Smooth muscle cell of the brain vasculature (primary cell): ENCODE data around the gene MYH10.

Experiments
- DNase-seq: peaks from one replicate; pipeline ENCODE4 v3.0.0-alpha.2; 2012; ENCODE audit warnings: low read depth, low spot score

The MYH10 gene

DNA sequence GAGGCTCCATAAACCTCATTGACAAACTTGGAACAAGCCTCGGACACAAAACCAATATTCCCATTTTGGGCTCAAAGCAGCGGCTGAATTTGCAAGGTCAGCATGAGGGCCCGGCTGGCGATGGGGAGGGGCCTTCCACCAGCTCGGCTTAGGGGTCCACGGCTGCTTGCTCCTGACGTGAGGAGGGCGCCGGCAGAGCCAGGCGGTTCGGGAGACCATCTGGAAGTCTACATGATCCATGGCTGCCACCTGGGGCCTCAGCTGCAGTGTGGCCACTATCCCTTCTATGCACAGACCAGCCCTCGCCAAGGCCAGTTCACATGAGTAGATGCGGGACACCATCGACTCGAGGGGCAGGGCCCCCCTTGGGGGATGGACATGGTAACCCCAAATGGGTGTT lies 155.7 kb downstream of the MYH10 start:
- no peak for DNase-seq

GRCh38 chr17:8473451-8474192 lies 156.9 kb downstream of the MYH10 start:
- no peak for DNase-seq

DNA sequence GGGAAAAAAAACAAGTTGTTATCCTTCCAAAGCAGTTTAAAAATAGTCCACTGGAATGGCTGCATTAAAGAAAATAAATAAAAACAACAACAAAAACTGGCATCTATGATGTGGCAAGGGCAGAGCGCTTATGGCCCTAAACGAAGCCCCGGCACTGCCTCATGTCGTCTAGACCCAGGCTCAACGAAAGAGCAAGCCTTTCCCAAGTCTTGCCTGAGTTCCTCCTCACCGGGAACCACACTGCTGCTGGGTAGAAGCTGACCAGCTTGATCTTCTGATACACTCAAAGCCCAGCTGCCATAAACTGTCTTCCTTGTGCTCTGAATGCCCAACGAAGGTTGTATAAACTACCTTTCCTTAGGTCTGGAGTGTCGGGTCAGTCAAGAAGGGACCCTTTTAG lies 157.9 kb downstream of the MYH10 start:
- no peak for DNase-seq

GRCh38 chr17:8470447-8471047 lies 160.0 kb downstream of the MYH10 start:
- no peak for DNase-seq

- DNase-seq: no peak
These were observed 160.6 kb downstream of the MYH10 start for GRCh38 chr17:8469964-8470363.

DNA sequence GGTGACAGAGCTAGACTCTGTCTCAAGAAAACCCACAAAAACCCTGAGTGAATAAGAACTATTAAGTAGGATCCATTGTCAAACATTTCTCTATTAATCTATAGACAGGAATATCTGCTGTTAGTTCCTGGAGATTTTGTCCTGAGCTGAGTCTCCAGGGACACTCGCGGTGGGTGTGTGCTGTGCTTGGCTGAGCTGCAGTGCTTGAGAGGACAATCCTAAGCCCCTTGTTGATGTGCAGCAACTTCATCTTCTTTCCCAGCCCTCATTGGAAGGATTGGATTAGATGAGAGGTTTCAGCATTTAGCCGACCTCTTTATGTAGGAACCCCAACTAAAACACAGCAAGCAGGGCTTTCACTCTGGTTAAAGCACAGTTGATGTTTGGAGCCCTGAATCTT lies 161.5 kb downstream of the MYH10 start:
- DNase-seq: no peak

- DNase-seq: no peak
These were observed 162.4 kb downstream of the MYH10 start for GRCh38 chr17:8468127-8468526.

DNA sequence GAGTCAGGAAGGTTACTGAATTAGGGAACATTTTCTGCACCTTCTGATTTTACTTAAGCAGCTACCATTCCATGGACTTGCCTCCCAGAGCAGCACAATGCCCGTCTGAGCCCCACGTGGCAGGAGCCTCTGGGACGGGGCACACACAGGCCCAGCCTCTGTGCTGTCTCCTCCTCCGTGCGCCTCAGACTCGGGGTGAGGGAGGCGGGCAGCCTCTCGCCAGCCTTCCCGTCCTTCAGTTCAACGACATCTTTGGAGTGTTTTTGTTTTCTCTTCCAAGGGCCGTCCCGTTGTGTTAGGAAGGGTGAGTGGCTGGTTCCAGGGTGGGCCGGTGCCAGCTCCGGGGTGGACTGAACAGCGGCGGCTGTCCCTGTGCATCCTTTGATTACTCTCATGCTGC lies 163.0 kb downstream of the MYH10 start:
- no peak for DNase-seq

- DNase-seq: no peak
These were observed 163.7 kb downstream of the MYH10 start for GRCh38 chr17:8466873-8467272.

- DNase-seq: no peak
These were observed 164.1 kb downstream of the MYH10 start for GRCh38 chr17:8466456-8466855.

GRCh38 chr17:8465759-8466158 lies 164.8 kb downstream of the MYH10 start:
- no peak for DNase-seq

DNA sequence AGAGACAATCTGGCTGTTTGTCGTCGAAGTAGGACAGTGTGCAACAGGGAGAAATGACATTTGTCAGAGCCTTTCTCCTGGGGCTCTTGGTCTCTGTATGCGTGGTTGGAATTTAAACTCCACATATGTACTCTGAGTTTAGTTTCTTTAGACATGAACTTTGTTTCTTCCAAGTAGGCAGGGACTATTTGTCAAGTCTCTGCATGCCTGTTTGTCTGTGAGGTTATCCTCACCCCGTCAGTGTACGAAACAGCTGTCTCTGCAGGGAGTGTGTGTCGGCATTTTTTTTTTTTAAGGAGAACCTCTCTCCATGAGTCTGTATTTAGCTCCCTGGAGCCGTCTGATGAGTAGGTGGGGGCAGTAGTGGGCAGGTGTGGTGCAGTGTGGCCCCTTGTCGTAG lies 165.2 kb downstream of the MYH10 start:
- DNase-seq: no peak

DNA sequence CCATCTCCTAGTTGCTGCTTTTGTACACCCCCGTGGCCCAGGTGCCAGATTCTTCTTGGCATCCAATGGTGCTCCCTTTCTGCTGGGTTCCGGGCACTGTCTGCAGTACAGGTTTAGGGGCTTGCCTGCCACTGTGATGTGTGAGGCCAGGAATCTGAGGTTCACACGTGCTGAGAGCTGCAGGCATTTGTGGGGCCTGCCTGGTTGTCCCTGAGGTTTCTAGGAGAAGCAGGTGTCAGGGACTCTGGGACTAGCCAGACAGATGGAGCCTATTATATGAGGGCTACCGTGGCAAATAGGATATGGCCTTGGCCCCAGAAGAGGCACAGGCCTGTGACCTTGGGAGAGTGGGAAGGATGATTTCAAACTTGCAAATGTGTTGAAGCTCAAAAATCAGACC lies 165.6 kb downstream of the MYH10 start:
- DNase-seq: no peak

DNA sequence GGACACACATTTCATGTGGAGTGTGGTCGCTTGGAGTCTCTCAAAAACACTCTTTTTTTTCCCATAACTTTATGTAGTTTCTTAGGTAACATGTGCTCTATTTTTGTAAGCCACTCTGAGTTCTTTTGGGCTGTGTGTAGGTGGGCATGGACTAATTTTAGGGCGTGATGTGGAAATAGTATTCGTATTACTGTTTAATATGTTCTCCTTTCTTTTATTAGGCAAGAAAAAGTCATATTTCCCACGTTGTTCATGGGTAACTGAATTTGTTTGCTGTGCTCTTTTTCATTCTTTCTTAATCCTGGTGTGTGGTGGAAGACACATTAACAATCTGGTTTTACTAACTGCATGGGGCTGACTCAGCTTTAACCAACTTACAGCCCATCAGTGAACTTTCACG lies 167.4 kb downstream of the MYH10 start:
- no peak for DNase-seq

DNA sequence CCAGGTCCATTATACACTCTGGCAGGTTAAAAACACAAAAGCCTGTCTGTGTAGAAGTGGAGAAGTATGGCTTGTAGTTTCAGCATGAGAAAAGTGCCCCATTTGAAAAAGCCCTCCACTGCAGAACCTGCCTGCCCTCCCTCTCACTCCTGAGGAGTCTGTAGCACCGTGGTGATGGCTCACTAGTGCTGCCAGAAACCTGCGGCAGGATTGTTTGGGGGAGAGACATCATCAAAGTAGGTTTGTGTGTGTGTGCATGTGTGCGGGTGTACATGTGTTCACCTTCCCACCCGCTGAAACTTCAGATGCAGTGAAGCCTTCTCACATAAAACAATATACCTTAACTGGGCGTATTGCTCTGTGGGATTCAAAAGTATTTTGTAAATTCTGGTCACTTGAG lies 168.0 kb downstream of the MYH10 start:
- DNase-seq: no peak

DNA sequence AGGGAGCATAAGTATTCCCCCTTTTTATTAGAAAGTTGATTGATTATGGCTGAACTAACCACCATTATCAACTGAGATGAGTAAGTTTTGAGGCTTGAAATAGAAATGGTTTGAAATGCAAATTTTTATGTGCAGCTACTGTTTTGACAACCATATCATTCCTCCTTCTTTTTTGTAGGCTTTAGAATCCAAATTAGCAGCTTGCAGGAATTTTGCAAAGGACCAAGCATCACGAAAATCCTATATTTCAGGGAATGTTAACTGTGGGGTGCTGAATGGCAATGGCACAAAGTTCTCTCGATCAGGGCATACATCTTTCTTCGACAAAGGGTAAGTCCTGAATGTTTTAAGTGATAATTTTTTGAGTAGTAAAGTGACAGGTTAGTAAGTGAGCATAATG lies 170.7 kb downstream of the MYH10 start:
- DNase-seq: no peak

- DNase-seq: no peak
These were observed 171.4 kb downstream of the MYH10 start for GRCh38 chr17:8459107-8459506.

GRCh38 chr17:8458128-8458527 lies 172.4 kb downstream of the MYH10 start:
- no peak for DNase-seq

- DNase-seq: no peak
These were observed 174.8 kb downstream of the MYH10 start for GRCh38 chr17:8455665-8456209.

- no peak for DNase-seq
These were observed 177.2 kb downstream of the MYH10 start for GRCh38 chr17:8453326-8453725.

DNA sequence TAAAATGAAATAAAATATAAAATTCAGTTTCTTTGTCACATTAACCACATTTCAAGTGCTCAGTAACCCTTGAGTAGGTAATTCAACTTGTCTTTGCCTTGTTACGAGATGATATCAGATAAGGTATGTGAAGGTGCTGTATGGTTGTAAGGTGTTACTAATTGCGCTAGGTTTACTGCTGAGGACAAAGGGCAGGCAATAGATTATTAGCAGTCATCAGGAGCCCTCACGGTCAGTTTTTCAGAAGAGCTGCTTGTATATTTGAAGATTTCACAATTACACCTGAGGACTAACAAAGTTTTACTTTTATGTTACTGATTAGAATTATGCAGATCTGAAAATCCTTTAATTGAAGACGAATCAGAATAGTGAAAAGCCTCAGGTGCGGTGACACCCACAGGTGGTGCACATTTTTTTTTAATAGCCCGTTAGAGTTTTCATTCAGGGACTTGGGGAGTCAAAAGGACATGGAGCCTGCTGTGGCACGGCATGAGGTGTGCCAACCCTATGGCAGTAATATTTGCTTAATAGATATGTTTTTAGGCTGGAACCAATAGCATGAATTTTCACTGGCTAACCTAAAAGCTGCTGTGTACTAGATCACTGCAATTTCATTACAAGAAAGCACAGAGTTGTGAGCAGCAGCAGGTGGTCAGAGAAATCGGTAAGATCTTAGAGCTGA lies 178.5 kb downstream of the MYH10 start:
- no peak for DNase-seq

- no peak for DNase-seq
These were observed 182.2 kb downstream of the MYH10 start for GRCh38 chr17:8448310-8448709.

DNA sequence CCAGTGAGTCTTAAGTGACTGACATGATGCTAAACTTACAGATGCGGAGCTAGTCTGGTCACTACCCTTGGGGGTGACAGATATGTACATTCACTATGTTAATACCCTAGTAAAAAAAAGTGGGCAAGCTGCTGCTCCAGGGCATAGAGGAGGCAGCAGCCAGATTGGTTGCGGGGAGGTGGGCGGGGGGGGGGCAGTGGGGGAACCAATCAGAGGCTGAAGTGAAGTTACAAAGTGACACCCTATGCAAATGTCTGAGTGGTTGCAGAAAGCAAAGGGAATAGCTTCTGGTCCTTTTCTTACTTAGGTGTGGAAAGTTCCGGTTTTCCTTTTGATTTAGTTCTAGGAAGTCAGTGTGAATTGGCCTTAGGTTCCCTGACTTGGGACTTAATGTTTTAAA lies 182.7 kb downstream of the MYH10 start:
- DNase-seq: no peak
